K562 (cell line): ENCODE measurements around the gene YBX1. TPM values are rescaled to one million over a fixed set of nuclear protein-coding genes. Genes with fewer than 3 reads are reported as not detected.

Source experiments
- BMI1 ChIP-seq: fragments of 150-350 bp; IDR thresholded peaks from 2 replicates; pipeline ENCODE4 v1.6.1; 2014; ENCODE audit warnings: low read length
- CBX5 ChIP-seq: IDR thresholded peaks from 2 replicates; pipeline ENCODE4 v1.6.1; 2014; ENCODE audit warnings: low read depth, borderline replicate concordance
- CHD7 ChIP-seq: fragments of 200-600 bp; sonication (generic); IDR thresholded peaks from one replicate; pipeline ENCODE4 v1.6.1; 2012; ENCODE audit warnings: mild to moderate bottlenecking, low read depth, low read length, inconsistent platforms
- DEAF1 ChIP-seq: fragments of 450-650 bp; formaldehyde crosslinking; IDR thresholded peaks from 2 replicates; pipeline ENCODE4 v1.4.0; 2020; ENCODE audit warnings: mild to moderate bottlenecking, moderate library complexity
- HIVEP1 ChIP-seq: fragments of 250-450 bp; sonication (Bioruptor Pico); IDR thresholded peaks from 2 replicates; pipeline ENCODE4 v1.4.0; 2020; ENCODE audit warnings: mild to moderate bottlenecking
- IRF9 ChIP-seq: fragments of 450-650 bp; IDR thresholded peaks from 2 replicates; pipeline ENCODE4 v1.6.1; 2016; ENCODE audit warnings: missing biosample characterization, missing genetic modification characterization
- ZC3H4 ChIP-seq: sonication (generic); formaldehyde crosslinking; IDR thresholded peaks from 2 replicates; pipeline ENCODE4 v1.9.0; 2021; ENCODE audit warnings: missing genetic modification reagents, borderline replicate concordance
- ZC3H8 ChIP-seq: fragments of 450-650 bp; IDR thresholded peaks from 2 replicates; pipeline ENCODE4 v1.6.1; 2017
- ZNF263 ChIP-seq: sonication (generic); formaldehyde crosslinking; IDR thresholded peaks from 2 replicates; pipeline ENCODE4 v1.8.0; 2022; ENCODE audit warnings: mild to moderate bottlenecking, missing genetic modification reagents, borderline replicate concordance
- ZNF41 ChIP-seq: fragments of 250-450 bp; sonication (Bioruptor Pico); conservative IDR thresholded peaks from 2 replicates; pipeline ENCODE4 v1.4.0; 2020; ENCODE audit warnings: mild to moderate bottlenecking
- ZNF584 ChIP-seq: fragments of 200-800 bp; sonication (Bioruptor generic); IDR thresholded peaks from 2 replicates; pipeline ENCODE4 v1.6.1; 2016; ENCODE audit warnings: low read depth, mild to moderate bottlenecking, missing genetic modification characterization, missing compliant biosample characterization
- polyA plus RNA-seq, 8 experiments: library from polyadenylated mRNA; depleted of rRNA in 4 of 8; stranded (reverse) in 5 of 8; unstranded in 3 of 8; fragments of >200 nt; fragmentation: Nextera tagmentation in 2 of 8; fragmentation: Illumina TruSeq in 1 of 8; extraction: Ambion mirVana in 2 of 8; extraction: Trizol in 1 of 8; gene quantifications; 2 replicates each; pipeline versions ENCODE4 v1.2.1 to v1.2.3, GENCODE V29; 2011 to 2014; ENCODE audit warnings: inconsistent platforms in 1 of 8, missing spikeins in 1 of 8
- total RNA-seq, 7 experiments: library from RNA; depleted of rRNA in 6 of 7; stranded (reverse); fragments of >200 nt in 6 of 7; fragmentation: Illumina TruSeq in 2 of 7; extraction: Trizol in 2 of 7; gene quantifications; 2 replicates each; pipeline versions ENCODE4 v1.2.1 to v1.2.3, GENCODE V29; 2011 to 2021; ENCODE audit warnings: low replicate concordance in 1 of 7

The YBX1 gene
- total and polyA plus RNA-seq, 9 of the 15 experiments (the other 6 are each of a cell fraction or from before 2014, with no cell fraction given) = 363 to 1,955 (median 1,216) TPM

- TF ChIP-seq CHD7 = no peak
- no peak for TF ChIP-seq CBX5
- TF ChIP-seq ZNF263 = peak; percentile 36; the same call in 1 of the 2 replicates
- 0 out of 2 replicates have a peak, but pooled peaks have one; percentile 22 for TF ChIP-seq BMI1
- no peak for TF ChIP-seq ZC3H4
- no peak for TF ChIP-seq DEAF1 (CRISPR knock-in tag)
- no peak for TF ChIP-seq ZC3H8
- TF ChIP-seq ZNF41 (CRISPR knock-in tag) = no peak
- TF ChIP-seq IRF9 (tag) = no peak
- no peak for TF ChIP-seq HIVEP1
- no peak; the same call in 1 of the 2 replicates for TF ChIP-seq ZNF584 (CRISPR knock-in tag)
These were observed 24.0 kb upstream of the YBX1 start, which contains the start of gene PPIH (continued) for GRCh38 chr1:42657981-42658876.
